ENCODE measurements around the gene SPACA7.
"Not testable (repeated sequence)": the region's sequence is repeated elsewhere in the genome, so short reads cannot be mapped to it uniquely, and the experiment has no call there.

Gene SPACA7

GRCh38 chr13:112431734-112432133 lies 55.6 kb downstream of the SPACA7 start:
- no peak for DNase-seq

- not testable (repeated sequence) for DNase-seq
Observed at GRCh38 chr13:112432734-112433133, 56.6 kb downstream of the SPACA7 start.

GRCh38 chr13:112433517-112433916 lies 57.4 kb downstream of the SPACA7 start:
- DNase-seq = not testable (repeated sequence)

GRCh38 chr13:112434032-112434431 lies 57.9 kb downstream of the SPACA7 start:
- DNase-seq = no peak

DNA sequence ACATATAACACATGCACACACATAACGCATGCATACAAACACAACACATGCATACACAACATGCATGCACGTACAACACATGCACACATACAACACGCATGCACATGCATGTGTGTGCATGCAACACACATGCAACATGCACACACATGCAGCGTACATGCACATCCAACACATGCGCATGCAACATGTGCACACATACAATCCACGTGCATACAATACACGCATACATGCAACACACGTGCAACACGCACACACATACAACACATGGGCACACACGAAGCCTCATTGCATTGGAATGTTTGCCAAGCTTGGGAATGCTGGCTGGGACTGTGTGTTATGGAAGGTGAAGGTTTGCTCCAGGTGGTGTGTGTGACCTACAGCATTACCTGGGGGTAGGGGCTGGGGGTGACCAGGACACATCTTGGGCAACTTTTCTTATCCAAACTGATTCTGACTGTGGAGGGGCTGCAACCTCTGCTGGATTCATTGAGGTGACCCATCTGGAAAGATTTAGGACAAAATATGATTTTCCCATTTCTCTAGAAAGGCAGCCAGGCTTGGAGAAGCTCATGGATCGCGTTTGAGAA lies 58.9 kb downstream of the SPACA7 start:
- no peak for DNase-seq

DNA sequence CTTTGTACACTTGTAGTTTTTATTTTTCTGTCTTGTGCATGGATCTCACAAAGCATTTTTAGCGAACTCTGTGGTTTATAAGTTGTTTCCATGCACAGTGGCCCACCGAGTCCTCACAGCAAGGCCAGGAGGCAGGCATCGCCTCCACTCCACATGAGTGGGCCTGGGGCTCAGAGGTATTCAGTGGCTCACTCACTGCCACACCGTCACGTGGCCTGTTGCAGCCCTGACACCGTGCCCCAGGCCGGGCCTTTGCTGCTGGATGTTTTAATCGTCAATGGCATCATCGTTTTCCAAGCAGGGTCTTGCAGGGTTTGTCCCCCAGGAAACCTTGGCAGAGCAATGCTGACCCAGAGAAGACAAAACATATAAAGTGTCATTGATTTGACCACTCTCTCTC lies 59.8 kb downstream of the SPACA7 start:
- DNase-seq = no peak

DNA sequence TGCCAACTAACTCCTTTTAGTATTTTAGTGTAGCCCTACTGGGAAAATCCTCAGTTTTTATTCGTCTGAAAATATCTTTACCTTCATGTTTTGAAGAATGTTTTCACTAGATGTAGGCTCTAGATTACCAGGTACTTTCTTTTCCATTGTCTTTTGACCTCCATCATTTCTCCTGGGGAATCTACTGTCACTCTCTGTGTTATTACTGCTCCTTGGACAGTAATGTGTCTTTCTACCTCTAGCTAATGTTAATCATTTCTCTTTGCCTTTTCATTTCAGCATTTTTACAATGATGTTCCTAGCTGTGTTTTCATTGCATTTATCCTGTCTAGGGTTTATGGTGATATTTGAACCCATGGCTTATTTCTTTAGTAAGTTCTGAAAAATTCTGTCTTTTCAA lies 61.9 kb downstream of the SPACA7 start:
- no peak for DNase-seq

GRCh38 chr13:112438515-112438914 lies 62.4 kb downstream of the SPACA7 start:
- DNase-seq = no peak

DNA sequence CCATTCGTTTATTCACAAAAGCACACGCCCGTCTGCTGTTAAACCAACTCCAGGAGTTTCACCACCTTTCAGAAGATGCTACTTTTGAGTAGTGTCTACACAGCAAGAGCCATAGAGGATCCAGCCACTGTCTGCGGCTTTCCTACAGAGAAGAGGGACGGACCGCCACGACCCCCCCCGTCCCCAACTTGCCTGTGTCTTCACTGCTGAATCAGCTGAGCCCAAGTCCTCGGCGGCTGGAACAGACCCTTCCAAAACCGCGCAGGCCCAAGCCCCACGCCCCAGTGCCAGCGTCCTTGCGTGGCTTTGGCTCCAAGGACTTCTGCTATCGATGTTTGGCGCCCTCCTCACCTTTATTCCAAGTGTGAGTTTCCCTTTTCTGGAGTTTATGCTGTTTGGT lies 65.1 kb downstream of the SPACA7 start:
- no peak for DNase-seq

DNA sequence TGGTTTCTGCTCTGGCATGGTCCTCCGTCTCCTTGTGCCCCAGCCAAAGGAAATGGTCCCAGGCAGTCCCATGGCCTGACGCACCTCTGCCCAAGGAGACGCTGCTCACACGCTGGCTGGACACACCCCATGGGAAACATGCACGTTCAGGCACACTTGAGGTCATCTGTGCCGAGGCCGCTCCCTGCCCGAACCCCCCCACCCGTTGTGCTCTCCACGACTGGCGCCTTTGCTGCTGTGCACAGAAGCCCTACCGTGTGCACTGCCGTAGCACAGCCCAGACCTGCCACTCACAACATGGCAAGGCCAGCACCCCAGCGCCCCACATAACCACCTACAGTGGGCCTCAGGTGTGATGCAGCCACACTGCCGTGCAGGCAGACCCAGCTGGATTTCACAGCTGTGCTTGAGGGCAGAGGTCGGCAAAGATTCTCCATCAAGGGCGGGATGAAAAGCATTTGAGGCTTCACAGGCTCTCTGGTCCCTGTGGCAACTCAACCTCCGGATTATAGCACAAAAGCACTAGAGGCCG lies 65.7 kb downstream of the SPACA7 start:
- no peak for DNase-seq

- DNase-seq = no peak
Observed at GRCh38 chr13:112442483-112443090, 66.4 kb downstream of the SPACA7 start.

- DNase-seq = no peak
Observed at GRCh38 chr13:112443191-112443994, 67.2 kb downstream of the SPACA7 start.

DNA sequence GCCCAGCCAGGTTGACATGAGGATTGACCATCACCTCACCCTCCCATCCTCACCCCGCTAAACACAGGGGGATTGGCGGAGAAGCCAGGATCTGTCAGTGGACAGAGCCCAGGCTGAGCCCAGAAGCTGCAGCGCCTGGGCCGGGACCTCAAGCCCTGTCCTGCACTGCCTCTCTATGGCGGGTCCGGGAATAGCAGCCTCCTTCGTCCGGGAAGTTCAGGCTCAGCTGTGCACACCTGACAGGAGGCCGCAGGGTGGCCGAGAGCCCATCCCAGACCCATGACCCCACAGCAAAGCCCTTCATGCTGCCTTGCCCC lies 67.8 kb downstream of the SPACA7 start:
- peak; percentile 9 for DNase-seq

GRCh38 chr13:112444416-112445399 lies 68.6 kb downstream of the SPACA7 start:
- no peak for DNase-seq

- no peak for DNase-seq
Observed at GRCh38 chr13:112445411-112446271, 69.5 kb downstream of the SPACA7 start.

GRCh38 chr13:112446347-112446861 lies 70.2 kb downstream of the SPACA7 start:
- no peak for DNase-seq

DNA sequence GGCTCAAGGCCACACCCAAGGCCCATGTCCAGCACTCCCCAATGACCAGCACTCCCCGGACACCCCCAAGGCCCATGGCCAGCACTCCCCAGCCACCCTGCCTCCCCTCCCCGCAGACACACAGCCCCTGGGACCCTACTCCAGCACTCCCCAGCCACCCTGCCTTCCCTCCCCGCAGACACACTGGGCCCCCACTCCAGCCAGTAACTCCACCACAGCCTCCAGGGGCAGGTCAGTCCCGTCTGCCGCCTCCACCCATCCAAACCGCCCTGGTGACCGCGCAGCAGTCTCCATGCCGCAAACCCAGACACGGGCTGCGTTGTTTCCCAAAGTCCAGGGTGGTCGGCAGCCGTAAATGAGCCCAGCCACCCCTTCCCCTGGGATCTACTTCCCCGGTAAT lies 70.7 kb downstream of the SPACA7 start:
- DNase-seq = no peak

DNA sequence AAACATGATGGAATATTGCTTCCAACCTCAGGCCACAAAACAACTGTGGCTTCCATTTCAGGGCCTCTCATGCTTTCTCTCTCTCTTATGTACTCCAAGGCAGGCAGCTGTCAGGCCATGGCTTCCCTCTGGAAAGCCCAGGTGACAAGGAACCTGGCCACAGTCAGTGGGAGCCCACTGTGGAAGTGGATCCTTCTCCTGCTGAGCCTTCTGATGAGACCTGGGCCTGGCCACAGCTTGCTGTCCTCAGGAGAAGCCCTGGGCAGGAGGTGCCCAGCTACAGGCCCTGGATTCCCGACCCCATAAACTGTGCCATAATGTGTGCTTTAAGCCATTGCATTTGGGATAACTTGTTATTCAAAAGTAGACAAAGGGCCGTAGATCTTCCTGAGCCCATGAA lies 71.2 kb downstream of the SPACA7 start:
- DNase-seq = no peak

- DNase-seq = no peak
Observed at GRCh38 chr13:112447761-112448603, 71.8 kb downstream of the SPACA7 start.

Measured in CD4-positive, alpha-beta T cell treated with Interleukin-10 for 1 hour (primary cell).